ENCODE results near the gene SGSH.

The SGSH gene

DNA sequence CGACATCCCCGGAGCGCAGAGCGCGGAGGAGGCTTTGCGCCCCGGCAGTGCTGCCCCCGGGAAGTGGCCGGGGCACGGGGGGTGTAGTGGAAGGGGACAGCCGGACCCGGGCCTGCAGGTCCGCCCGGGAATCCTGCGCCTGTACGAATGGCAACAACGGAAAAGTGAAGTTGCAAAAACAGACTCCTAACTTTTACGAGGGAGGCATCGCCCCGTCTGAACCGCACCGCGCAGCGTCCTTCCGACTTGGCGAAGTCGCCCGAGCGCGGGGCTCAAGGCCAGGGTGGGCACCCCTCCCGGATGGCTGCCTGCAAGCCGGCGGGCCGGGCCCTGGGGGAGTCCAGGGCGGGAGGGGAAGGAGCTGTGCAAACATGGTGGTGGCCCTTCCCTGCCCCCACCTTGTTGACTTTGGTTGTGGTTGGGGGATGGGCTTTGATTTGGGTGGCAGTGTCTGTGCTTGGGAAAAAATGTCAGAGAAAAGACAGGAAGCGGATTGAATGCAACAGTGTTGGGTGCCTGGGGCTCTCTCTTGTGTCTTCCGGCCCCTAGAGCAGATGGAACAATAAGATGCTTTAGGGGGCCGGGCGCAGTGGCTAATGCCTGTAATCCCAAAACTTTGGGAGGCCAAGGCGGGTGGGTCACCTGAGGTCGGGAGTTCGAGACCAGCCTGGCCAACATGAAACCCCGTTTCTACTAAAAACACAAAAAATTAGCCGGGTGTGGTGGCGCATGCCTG lies 41.2 kb upstream of the SGSH start (continued):
- TF ChIP-seq ZBTB11 (tag by site-specific recombination; conservative IDR thresholded peaks at IDR 0.05; ENCODE audit: low read depth) = peak; percentile 21; the same call in 1 of the 2 replicates
- TF ChIP-seq ZNF394 (tag by site-specific recombination; IDR thresholded peaks at IDR 0.05; ENCODE audit: borderline replicate concordance) = no peak
- TF ChIP-seq IKZF3 (tag by site-specific recombination; IDR thresholded peaks at IDR 0.05) = peak; percentile 28; the same call in 1 of the 2 replicates
- no peak for TF ChIP-seq OVOL3 (tag by site-specific recombination; IDR thresholded peaks at IDR 0.05)
- no peak for TF ChIP-seq PRDM2 (tag by site-specific recombination; IDR thresholded peaks at IDR 0.05; ENCODE audit: borderline replicate concordance)
- 0 out of 2 replicates have a peak, but pooled peaks have one; percentile 18 for TF ChIP-seq ZBTB17 (tag by site-specific recombination; IDR thresholded peaks at IDR 0.05)
- TF ChIP-seq, protein P1, sequence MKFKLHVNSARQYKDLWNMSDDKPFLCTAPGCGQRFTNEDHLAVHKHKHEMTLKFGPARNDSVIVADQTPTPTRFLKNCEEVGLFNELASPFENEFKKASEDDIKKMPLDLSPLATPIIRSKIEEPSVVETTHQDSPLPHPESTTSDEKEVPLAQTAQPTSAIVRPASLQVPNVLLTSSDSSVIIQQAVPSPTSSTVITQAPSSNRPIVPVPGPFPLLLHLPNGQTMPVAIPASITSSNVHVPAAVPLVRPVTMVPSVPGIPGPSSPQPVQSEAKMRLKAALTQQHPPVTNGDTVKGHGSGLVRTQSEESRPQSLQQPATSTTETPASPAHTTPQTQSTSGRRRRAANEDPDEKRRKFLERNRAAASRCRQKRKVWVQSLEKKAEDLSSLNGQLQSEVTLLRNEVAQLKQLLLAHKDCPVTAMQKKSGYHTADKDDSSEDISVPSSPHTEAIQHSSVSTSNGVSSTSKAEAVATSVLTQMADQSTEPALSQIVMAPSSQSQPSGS (tag by site-specific recombination; IDR thresholded peaks at IDR 0.05; ENCODE audit: low read depth) = no peak
- no peak for TF ChIP-seq ZNF654 (tag by site-specific recombination; IDR thresholded peaks at IDR 0.05; ENCODE audit: low read depth)
- TF ChIP-seq REPIN1 (tag by site-specific recombination; IDR thresholded peaks at IDR 0.05; ENCODE audit: low read depth) = no peak
- TF ChIP-seq ZNF600 (tag by site-specific recombination; IDR thresholded peaks at IDR 0.05) = peak; percentile 50; the same call in 1 of the 2 replicates
- no peak for TF ChIP-seq KLF16 (tag by site-specific recombination; IDR thresholded peaks at IDR 0.05)
- TF ChIP-seq, protein P2, sequence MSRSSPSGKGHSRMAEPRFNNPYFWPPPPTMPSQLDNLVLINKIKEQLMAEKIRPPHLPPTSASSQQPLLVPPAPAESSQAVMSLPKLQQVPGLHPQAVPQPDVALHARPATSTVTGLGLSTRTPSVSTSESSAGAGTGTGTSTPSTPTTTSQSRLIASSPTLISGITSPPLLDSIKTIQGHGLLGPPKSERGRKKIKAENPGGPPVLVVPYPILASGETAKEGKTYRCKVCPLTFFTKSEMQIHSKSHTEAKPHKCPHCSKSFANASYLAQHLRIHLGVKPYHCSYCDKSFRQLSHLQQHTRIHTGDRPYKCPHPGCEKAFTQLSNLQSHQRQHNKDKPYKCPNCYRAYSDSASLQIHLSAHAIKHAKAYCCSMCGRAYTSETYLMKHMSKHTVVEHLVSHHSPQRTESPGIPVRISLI (tag by site-specific recombination; IDR thresholded peaks at IDR 0.05) = no peak
- no peak for TF ChIP-seq ZNF530 (tag by site-specific recombination; IDR thresholded peaks at IDR 0.05; ENCODE audit: low read depth)
- TF ChIP-seq WT1 (tag by site-specific recombination; IDR thresholded peaks at IDR 0.05) = 0 out of 2 replicates have a peak, but pooled peaks have one; percentile 21
- TF ChIP-seq ZSCAN16 (tag by site-specific recombination; IDR thresholded peaks at IDR 0.05) = no peak
- TF ChIP-seq HOXA7 (CRISPR knock-in tag; IDR thresholded peaks at IDR 0.05; ENCODE audit: borderline replicate concordance) = no peak
- TF ChIP-seq ZNF433 (tag by site-specific recombination; IDR thresholded peaks at IDR 0.05; ENCODE audit: low read depth) = no peak
- no peak for TF ChIP-seq ZSCAN23 (tag by site-specific recombination; IDR thresholded peaks at IDR 0.05)
- TF ChIP-seq SCRT1 (tag by site-specific recombination; IDR thresholded peaks at IDR 0.05; ENCODE audit: borderline replicate concordance) = no peak
- no peak for TF ChIP-seq ZNF555 (tag by site-specific recombination; conservative IDR thresholded peaks at IDR 0.05)
- TF ChIP-seq SP2 (tag by site-specific recombination; IDR thresholded peaks at IDR 0.05) = no peak
- TF ChIP-seq ZBTB6 (tag by site-specific recombination; IDR thresholded peaks at IDR 0.05) = no peak
- no peak for TF ChIP-seq ZNF416 (tag by site-specific recombination; IDR thresholded peaks at IDR 0.05)
- TF ChIP-seq ZNF37A (tag by site-specific recombination; IDR thresholded peaks at IDR 0.05) = no peak
- TF ChIP-seq GLIS1 (tag by site-specific recombination; IDR thresholded peaks at IDR 0.05) = peak; percentile 88

Measured in HEK293 (cell line).